HPDE6-E6E7 (cell line): ENCODE data around the gene CD209.
"Not testable (repeated sequence)": the region's sequence is repeated elsewhere in the genome, so short reads cannot be mapped to it uniquely, and the experiment has no call there.

Experiments
- DNase-seq: peaks from one replicate; pipeline ENCODE4 v3.0.0; 2011; ENCODE audit warnings: missing footprints; ENCODE audit errors: extremely low spot score

Gene CD209

GRCh38 chr19:7746903-7747884 lies at the start of gene CD209:
Gene CD209, minus strand, starts transcription at chr19:7747534. Its CDS starts 23 bp downstream, at chr19:7747511.
- no peak for DNase-seq

GRCh38 chr19:7795555-7796161 lies 48.3 kb upstream of the CD209 start:
- DNase-seq, result no peak

GRCh38 chr19:7793493-7793892 lies 46.2 kb upstream of the CD209 start:
- DNase-seq, result no peak

GRCh38 chr19:7792701-7793100 lies 45.4 kb upstream of the CD209 start:
- not testable (repeated sequence) for DNase-seq

GRCh38 chr19:7792281-7792680 lies 44.9 kb upstream of the CD209 start:
- no peak for DNase-seq

- no peak for DNase-seq
Measured at GRCh38 chr19:7790416-7790815, 43.1 kb upstream of the CD209 start.

GRCh38 chr19:7789447-7789846 lies 42.1 kb upstream of the CD209 start:
- DNase-seq, result no peak

GRCh38 chr19:7788933-7789323 lies 41.6 kb upstream of the CD209 start:
- no peak for DNase-seq

- DNase-seq, result no peak
Measured at GRCh38 chr19:7788178-7788932, 41.0 kb upstream of the CD209 start.

- no peak for DNase-seq
Measured at GRCh38 chr19:7787602-7788177, 40.4 kb upstream of the CD209 start.

GRCh38 chr19:7787141-7787540 lies 39.8 kb upstream of the CD209 start:
- DNase-seq, result no peak

GRCh38 chr19:7784856-7785255 lies 37.5 kb upstream of the CD209 start:
- no peak for DNase-seq

GRCh38 chr19:7783991-7784423 lies 36.7 kb upstream of the CD209 start:
- DNase-seq, result peak; percentile 41

GRCh38 chr19:7781157-7781556 lies 33.8 kb upstream of the CD209 start:
- DNase-seq, result no peak

GRCh38 chr19:7779631-7780486 lies 32.5 kb upstream of the CD209 start:
- no peak for DNase-seq

- DNase-seq, result no peak
Measured at GRCh38 chr19:7778081-7778480, 30.7 kb upstream of the CD209 start.

GRCh38 chr19:7775761-7776160 lies 28.4 kb upstream of the CD209 start:
- DNase-seq, result no peak

GRCh38 chr19:7773841-7774240 lies 26.5 kb upstream of the CD209 start:
- no peak for DNase-seq

- DNase-seq, result peak; percentile 23
Measured at GRCh38 chr19:7772752-7773291, 25.5 kb upstream of the CD209 start.

GRCh38 chr19:7771072-7771471 lies 23.7 kb upstream of the CD209 start:
- no peak for DNase-seq

- no peak for DNase-seq
Measured at GRCh38 chr19:7769171-7769570, 21.8 kb upstream of the CD209 start.
